ENCODE measurements around the gene C6orf62.
"Not testable (repeated sequence)": the region's sequence is repeated elsewhere in the genome, so short reads cannot be mapped to it uniquely, and the experiment has no call there.

Gene C6orf62

GRCh38 chr6:24743265-24743943, 24.4 kb upstream of the C6orf62 start:
- no peak for TF ChIP-seq CTCF (IDR thresholded peaks at IDR 0.05; ENCODE audit: control extremely low read depth, extremely low read depth, low read depth, missing control alignments)
- DNase-seq (ENCODE audit: extremely low spot score) = peak; percentile 33
- ChIA-PET POLR2A (interaction anchor here (1.0 to 1.5 kb wide), 2 partner anchors 22 to 24 kb away, joined by 4 to 6 read pairs; no protein-coding TSS in a partner anchor), CTCF (interaction anchor here (0.8 to 4.5 kb wide), 7 partner anchors 11 to 283 kb away, joined by 3 to 14 read pairs (median 3); no protein-coding TSS in a partner anchor)

- no peak for TF ChIP-seq CTCF (IDR thresholded peaks at IDR 0.05; ENCODE audit: control extremely low read depth, extremely low read depth, low read depth, missing control alignments)
- CTCF ChIA-PET = interaction anchor here (0.8 to 4.5 kb wide), 4 partner anchors 10 to 285 kb away, joined by 3 to 14 read pairs (median 4); no protein-coding TSS in a partner anchor
- POLR2A ChIA-PET = interaction anchor here (0.5 to 1.5 kb wide), 2 partner anchors 21 to 1235 kb away, joined by 3 to 4 read pairs; no protein-coding TSS in a partner anchor
Observed at GRCh38 chr6:24742216-24742738, 23.3 kb upstream of the C6orf62 start.

GRCh38 chr6:24740861-24741260, 21.9 kb upstream of the C6orf62 start:
- CTCF ChIA-PET = interaction anchor here (0.9 to 4.5 kb wide), 3 partner anchors 9 to 21 kb away, joined by 3 to 14 read pairs (median 4); no protein-coding TSS in a partner anchor
- no peak for TF ChIP-seq CTCF (IDR thresholded peaks at IDR 0.05; ENCODE audit: control extremely low read depth, extremely low read depth, low read depth, missing control alignments)
- DNase-seq (ENCODE audit: extremely low spot score) = no peak
- POLR2A ChIA-PET = no interaction called here

More at GRCh38 chr6:24742216-24742738, 23.3 kb upstream of the C6orf62 start:
- no peak for DNase-seq (ENCODE audit: extremely low spot score)

- CTCF ChIA-PET = interaction anchor here (0.8 to 1.5 kb wide), 6 partner anchors 9 to 158 kb away, joined by 3 to 4 read pairs (median 3); no protein-coding TSS in a partner anchor
- DNase-seq (ENCODE audit: extremely low spot score) = no peak
- POLR2A ChIA-PET = no interaction called here
- TF ChIP-seq CTCF (IDR thresholded peaks at IDR 0.05; ENCODE audit: control extremely low read depth, extremely low read depth, low read depth, missing control alignments) = no peak
Observed at GRCh38 chr6:24738741-24739140, 19.8 kb upstream of the C6orf62 start.

GRCh38 chr6:24734710-24735109, 15.8 kb upstream of the C6orf62 start:
- POLR2A ChIA-PET; DNase-seq (ENCODE audit: extremely low spot score): not testable (repeated sequence)
- CTCF ChIA-PET = interaction anchor here (1.1 kb wide), 1 partner anchor 12 kb away, joined by 3 read pairs; no protein-coding TSS in a partner anchor

GRCh38 chr6:24734166-24734565, 15.2 kb upstream of the C6orf62 start:
- no peak for DNase-seq (ENCODE audit: extremely low spot score)
- CTCF ChIA-PET = no interaction called here
- no peak for TF ChIP-seq CTCF (IDR thresholded peaks at IDR 0.05; ENCODE audit: control extremely low read depth, extremely low read depth, low read depth, missing control alignments)
- POLR2A ChIA-PET = no interaction called here

GRCh38 chr6:24731456-24732134, 12.6 kb upstream of the C6orf62 start:
- POLR2A ChIA-PET = not testable (repeated sequence)
- CTCF ChIA-PET = interaction anchor here (1.6 to 3.1 kb wide), 2 partner anchors 11 to 14 kb away, joined by 4 to 14 read pairs; no protein-coding TSS in a partner anchor

GRCh38 chr6:24730653-24731052, 11.7 kb upstream of the C6orf62 start:
- POLR2A ChIA-PET; DNase-seq (ENCODE audit: extremely low spot score): not testable (repeated sequence)
- CTCF ChIA-PET = interaction anchor here (3.1 kb wide), 1 partner anchor 12 kb away, joined by 14 read pairs; no protein-coding TSS in a partner anchor

More at GRCh38 chr6:24731456-24732134, 12.6 kb upstream of the C6orf62 start:
- not testable (repeated sequence) for DNase-seq (ENCODE audit: extremely low spot score)

All from GM10248 (cell line).